NCI-H1930 (cell line): ENCODE measurements around the gene CFD.
A peak's percentile ranks its signal among the peaks of the same experiment; 100 is the strongest.
"Not testable (repeated sequence)": the region's sequence is repeated elsewhere in the genome, so short reads cannot be mapped to it uniquely, and the experiment has no call there.

Experiments
- DNase-seq, 2 experiments: peaks; one replicate each; lab custom pipeline; 2025; lab: John Stamatoyannopoulos, UW

CFD gene

DNA sequence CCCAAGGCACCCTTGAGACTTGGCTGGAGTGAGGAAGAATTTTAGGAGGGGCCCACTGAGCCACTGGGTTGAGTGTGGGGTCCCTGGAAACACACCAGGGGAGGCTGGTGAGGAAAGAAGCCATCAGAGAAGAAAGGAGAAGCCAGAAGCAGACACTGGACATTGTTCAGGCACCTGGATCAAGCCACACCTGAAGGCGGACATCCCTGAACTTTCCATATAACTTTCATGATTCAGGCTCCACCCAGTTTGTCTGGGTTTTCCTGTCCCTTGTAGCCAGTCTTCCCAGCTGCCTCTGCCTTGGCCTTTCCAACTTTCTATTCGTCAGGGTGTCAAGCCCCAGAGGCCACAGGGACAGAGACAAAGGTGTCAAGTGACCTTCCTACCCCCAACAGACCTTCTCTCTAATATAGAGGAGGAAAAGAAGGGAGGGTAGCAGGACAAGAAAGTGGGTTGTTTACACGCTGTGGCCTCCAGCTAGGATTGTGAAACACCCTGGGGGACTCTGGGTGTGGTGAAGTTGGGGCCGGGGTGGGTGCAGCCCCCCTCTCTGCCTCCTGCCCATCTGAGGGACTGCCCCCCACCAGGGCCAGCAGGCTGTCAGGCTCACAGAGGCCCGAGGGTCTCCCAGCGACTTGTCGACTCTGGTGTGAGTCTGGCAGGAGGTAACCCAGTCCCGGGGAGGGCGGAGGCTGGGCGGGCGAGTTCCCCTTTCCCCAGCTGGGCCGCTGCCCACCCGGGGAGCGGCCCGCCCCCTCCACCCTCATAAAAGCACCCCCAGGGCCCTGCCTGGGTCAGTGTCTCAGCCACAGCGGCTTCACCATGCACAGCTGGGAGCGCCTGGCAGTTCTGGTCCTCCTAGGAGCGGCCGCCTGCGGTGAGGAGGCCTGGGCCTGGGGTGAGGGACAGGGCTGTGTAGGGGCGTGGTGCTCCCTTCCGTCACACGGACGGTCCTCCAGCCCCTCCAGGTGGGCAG is at the start of gene CFD:
Gene CFD, plus strand, starts transcription at position 797 of the 976 bp plus-strand sequence. Its CDS starts 26 bp downstream, at position 823.
- no peak for DNase-seq

DNA sequence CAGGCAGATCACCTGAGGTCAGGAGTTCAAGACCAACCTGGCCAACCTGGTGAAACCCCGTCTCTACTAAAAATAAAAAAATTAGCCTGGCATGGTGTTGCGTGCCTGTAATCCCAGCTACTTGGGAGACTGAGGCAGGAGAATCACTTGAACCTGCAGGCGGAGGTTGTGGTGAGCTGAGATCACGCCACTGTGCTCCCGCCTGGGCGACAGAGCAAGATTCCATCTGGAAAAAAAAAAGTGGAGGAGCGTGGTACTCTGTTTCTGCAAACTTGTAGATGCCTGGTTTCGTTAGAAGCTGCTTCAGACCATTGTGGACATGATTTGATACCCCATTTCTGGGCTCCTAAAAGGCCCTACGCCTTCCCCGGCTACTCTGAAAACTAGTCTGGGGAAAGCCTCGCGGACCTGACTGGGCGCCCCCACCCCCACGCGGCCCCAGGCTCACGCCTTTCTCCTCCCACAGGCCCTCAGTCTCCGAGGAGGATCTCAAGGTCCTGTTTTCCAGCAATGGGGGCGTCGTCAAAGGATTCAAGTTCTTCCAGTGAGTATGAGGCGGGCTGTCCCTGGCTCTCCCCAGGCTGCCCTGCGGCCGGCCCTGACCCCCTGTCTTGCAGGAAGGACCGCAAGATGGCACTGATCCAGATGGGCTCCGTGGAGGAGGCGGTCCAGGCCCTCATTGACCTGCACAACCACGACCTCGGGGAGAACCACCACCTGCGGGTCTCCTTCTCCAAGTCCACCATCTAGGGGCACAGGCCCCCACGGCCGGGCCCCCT is 49.2 kb upstream of the CFD start:
- DNase-seq: no peak

DNA sequence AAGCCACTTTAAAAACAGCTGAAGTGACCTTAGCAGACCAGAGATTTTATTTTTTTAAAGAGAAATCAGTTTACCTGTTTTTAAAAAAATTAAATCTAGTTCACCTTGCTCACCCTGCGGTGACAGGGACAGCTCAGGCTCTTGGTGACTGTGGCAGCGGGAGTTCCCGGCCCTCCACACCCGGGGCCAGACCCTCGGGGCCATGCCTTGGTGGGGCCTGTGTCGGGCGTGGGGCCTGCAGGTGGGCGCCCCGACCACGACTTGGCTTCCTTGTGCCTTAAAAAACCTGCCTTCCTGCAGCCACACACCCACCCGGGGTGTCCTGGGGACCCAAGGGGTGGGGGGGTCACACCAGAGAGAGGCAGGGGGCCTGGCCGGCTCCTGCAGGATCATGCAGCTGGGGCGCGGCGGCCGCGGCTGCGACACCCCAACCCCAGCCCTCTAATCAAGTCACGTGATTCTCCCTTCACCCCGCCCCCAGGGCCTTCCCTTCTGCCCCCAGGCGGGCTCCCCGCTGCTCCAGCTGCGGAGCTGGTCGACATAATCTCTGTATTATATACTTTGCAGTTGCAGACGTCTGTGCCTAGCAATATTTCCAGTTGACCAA is 48.5 kb upstream of the CFD start:
- no peak for DNase-seq

DNA sequence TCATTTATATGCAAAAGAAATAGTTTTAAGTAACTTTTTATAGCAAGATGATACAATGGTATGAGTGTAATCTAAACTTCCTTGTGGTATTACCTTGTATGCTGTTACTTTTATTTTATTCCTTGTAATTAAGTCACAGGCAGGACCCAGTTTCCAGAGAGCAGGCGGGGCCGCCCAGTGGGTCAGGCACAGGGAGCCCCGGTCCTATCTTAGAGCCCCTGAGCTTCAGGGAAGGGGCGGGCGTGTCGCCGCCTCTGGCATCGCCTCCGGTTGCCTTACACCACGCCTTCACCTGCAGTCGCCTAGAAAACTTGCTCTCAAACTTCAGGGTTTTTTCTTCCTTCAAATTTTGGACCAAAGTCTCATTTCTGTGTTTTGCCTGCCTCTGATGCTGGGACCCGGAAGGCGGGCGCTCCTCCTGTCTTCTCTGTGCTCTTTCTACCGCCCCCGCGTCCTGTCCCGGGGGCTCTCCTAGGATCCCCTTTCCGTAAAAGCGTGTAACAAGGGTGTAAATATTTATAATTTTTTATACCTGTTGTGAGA is 47.9 kb upstream of the CFD start:
- DNase-seq: no peak

DNA sequence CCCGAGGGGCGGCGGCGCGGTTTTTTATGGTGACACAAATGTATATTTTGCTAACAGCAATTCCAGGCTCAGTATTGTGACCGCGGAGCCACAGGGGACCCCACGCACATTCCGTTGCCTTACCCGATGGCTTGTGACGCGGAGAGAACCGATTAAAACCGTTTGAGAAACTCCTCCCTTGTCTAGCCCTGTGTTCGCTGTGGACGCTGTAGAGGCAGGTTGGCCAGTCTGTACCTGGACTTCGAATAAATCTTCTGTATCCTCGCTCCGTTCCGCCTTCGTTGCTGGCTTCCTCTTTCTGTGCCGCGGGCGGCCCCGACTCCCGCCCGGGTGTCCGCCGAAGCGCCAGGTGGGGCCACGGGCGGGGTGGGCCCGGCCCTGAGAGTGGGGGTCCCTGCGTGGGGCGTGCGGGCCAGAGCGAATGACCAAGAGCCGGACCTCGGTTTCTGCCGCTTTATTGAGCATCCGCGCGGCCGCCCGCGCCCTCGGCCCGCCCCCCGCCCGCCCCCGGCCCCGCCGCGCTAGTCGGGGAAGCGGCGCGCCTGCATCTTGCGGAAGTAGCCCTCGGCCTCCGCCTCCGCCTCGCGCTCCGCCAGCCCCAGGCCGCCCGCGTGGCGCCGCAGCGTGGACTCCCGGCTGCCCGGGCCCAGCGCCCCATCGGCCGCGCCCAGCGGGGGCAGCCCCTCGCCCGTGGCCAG is 47.3 kb upstream of the CFD start:
- no peak for DNase-seq

DNA sequence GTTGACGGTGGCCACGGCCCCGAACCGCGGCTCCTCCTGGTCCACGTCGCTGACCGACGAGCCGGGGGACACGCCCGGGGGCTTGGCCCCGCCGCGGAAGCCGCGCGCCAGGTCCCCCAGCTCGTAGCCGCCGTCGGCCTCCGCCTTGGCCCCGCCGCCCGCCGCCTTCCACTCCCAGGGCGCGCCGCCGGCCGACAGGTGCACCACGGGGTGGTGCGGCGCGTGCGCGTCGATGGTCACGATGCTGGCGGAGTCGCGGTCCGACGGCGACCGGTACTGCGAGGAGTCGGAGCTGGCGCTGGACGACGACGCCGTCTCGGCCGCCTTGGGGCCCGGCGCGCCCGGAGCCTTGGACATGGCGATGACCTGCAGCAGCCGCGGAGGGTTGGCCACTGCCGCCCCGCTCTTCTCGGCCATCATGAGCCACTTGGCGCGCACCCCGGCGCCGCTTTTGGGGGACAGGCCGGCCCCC is 46.7 kb upstream of the CFD start:
- DNase-seq: no peak

DNA sequence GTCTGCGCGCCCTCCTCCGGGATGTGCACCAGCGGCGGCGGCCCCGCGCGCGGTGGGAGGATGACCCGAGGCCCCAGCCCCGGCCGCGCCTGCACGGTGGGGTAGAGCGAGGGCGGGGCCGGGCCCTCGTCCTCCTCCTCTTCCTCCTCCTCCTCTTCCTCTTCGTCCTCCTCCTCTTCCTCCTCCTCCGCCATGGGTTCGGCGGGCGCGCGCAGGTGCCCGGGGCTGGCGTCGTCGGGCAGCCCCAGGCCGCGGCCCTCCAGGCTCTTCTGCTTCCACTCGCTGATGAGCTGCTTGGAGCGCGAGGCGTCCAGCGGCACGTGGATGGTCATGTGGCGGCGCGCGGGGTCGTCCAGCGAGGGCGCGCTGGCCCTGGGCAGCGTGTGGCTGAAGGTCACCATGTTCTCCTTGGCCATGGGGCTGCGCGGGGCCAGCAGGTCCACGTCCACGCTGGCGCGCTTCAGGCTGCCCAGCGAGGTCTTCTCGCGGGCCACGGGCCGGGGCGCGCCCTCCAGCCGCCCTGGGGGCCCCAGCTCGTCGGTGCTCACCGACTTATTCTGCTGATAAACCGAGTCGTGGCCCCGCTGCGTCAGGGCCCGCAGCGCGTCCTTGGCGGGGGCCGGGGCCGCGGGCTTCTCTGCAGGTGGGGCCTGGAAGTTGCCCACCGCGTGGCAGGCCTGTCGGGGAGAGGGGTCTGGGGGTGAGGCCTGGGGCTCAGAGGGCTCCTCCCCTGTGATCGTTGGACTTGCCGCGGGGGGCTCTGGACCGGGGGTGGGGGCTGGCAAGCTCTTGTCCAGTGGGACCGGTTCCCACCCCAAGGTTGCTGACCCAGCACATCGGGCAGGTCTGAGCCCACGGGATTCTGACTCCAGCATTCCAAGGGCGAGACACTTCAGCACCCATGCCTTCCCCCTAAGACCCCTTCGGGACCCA is 46.0 kb upstream of the CFD start:
- DNase-seq: no peak

DNA sequence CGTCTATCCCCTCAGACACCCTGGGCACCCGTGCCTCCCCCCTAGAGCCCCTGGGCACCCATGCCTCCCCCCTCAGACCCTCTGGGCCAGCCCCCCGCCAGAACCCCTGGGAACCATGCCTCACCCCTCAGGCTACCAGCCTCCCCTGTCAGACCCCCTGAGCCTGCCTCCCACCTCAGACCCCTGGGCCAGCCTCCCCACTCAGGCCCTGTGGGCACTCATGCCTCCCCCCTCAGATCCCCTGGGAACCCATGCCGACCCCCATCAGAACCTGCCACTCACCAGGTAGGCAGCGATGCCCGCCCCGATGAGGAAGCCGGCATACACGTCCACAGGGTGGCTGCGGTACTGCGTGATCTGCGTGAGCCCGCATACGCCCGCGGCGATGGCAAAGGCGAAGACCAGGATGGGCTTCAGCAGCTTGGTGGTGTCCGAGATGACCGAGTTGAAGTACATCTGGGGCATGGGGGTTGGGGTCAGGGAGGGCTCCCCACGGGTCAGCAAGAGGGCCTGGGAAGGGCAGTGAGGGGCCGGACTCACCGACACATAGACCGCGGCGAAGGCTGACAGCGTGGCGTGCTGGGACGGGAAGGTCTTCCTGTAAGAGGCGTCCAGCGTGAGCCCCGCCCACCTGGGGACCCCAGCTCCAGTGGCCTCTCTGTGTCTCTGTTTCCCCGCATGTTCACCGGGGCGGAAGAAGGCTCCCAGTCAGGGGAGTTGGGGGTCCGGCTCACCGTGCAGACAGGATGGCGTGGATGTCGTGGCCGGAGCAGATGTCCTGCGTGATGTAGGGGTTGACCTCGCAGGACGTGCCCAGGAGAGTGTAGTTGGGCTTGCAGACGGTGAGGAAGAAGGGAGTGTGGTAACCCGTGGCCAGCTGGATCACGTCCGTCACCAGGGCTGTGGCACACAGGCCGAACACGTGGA is 45.0 kb upstream of the CFD start:
- DNase-seq: no peak

DNA sequence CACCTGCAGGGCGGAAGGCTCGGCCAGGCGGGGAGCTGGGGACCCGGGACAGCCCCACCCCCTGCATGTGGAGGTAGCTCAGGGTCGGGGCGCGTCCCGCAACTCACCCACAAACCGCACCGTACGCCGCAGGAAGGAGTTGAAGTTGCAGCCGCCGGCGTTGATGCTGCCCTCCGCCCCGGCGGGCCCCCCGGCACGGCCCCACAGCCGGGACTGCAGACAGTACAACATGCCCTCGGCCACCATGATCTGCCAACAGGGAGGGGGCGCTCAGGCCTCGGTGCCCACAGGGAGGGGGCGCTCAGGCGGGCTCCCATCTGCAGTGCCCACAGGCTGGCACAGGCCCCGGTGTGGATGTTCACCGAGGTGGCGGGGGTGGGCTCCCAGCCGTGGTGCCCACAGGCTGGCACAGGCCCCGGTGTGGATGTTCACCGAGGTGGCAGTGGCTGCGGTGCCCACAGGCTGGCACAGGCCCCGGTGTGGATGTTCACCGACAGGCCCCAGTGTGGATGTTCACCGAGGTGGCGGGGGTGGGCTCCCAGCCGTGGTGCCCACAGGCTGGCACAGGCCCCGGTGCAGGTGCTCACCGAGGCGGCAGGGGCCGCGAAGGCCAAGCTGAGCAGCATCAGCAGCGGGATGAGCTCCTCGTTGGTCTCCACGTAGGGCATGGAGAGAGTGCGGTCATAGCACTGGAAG is 44.2 kb upstream of the CFD start:
- DNase-seq: no peak

DNA sequence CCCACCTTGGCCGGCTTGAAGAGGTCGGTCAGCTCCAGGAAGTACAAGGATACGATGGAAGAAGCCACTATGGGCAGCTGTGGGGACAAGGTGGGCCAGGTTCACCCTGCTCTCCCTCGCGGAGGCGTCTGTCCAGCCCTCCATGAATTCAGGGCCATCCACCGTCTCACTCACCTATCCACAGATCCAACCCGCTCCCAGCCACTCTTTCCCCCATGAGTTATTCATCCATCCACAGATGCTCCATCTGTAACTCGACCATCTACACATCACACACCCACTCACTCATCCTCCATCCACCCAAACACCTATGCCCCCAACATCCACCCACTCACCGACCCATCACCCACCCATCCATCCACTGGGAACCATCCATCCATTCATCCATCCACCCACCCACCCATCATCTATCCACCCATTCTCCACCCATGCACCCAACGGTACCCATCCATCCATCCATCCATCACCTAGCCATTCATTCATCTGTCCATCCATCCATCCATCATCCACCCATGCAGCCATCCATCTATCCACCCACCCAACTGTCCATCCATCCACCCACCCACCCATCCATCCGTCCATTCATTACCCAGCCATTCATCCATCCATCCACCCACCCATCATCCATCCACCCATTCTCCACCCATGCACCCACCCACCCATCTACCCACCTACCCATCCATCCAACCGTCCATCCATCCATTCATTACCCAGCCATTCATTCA is 43.5 kb upstream of the CFD start:
- DNase-seq: no peak

DNA sequence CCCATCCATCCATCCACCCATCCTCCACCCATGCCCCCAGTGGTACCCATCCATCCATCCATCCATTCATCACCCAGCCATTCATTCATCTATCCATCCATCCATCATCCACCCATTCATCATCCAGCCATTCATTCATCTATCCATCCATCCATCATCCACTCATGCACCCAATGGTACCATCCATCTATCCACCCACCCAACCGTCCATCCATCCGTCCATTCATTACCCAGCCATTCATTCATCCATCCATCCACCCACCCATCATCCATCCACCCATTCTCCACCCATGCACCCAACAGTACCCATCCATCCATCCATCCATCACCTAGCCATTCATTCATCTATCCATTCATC is 43.0 kb upstream of the CFD start:
- no peak for DNase-seq

DNA sequence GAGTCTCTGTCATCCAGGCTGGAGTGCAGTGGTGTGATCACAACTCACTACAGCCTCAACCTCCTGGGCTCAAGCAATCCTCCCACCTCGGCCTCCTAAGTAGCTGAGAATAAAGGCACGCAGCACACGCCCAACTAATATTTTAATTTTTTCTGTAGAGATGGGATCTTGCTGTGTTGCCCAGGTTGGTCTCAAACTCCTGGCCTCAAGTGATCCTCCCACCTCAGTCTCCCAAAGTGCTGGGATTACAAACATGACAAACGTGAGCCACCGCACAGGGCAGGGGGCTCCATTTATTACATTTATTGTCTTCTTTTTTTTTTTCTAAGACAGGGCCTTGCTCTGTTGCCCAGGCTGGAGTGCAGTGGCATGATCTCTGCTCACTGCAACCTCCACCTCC is 39.3 kb upstream of the CFD start:
- not testable (repeated sequence) for DNase-seq

DNA sequence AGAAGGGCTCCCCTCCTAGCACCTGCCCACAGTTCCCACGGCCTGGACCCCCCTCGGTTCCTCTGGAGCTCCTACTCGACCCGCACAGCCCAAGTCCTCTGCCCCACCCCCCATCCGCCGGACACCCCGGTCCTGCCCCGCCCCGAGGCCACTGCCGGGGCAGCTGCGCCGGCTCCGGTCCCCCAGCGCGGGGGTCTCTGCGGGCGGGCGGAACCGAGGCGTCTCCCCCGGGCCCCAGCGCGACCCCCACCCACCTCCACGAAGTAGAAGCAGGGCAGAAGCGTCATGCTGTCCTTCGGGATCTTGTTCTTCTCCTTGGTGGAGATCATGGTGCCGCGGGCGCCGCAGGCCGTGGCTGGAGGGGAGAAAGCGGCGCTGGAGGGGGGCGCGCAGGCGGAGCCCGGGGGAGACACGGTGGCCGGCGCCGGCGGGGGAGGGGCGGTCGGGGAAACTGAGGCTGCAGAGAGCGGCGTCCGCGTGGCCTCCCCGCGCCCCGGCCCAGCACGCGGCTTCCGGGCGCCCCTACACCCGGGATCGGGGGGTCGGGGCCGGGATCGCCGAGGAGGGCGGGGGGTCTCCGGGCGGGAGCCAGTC is 38.1 kb upstream of the CFD start:
- no peak for DNase-seq

DNA sequence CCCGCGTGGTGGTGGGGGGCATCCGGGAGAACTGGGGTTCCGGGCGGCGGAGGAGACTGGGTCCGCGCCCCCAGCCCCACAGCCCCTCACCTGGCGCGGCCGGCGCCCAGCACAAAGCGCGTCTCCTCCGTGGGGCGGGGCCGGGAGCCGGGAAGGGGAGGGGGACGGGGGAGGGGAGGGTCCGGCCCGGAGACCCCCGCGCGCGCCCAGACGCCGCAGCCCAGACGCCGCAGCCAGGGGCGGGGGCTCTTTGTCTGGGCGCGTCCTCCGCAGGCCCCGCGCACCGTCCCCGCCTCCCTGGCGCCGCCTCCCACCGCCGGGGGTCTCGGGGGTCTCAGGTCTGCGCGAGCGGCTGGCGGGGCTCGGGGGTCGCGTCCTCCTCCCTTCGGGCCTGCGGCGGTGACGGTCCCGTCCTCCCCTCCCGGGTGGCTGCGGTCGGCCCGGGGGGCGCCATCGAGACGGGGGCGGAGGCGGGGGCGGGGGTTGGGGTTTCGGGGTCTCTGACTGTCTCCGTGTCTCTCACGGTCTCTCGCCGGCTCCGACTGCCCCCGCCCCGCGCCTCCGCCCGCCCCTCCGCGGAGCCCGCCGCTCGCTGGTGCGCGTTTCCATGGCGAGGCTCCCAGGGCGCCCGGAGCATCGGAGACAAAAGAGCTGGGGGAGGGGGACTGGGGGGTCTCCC is 37.5 kb upstream of the CFD start, which contains the start of gene PLPPR3:
Gene PLPPR3, minus strand, starts transcription at position 131 of the 679 bp plus-strand sequence. CDS start 396 bp downstream, outside the sequence.
- peak; percentile 9 to 25 for DNase-seq

DNA sequence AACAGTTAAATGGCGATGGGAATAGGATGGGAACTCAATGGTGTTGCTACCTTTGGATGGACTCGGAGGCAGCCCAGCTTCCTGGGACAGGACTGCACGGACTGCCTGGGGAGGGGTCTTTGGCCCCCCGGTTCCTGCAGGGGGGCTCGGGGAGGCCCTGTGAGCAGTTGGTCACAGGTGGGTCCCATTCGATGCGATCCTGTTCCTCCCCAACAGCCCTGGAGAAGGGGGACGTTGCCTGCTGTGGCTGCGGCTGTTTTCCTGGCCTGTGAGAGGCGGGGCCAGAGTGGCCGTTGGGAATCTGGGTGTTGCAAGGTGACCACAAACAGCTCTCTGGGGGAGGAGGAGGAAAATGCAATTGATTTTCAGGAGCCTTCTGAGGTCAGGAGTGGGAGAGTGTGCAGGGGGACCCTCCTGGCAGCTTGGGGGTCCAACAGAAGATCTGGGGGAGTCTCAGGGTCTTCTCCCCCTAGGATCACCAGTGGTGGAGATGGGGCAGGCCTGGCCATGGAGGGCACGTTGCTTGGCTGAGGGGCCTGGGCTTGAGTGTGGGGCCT is 35.8 kb upstream of the CFD start:
- peak in 1 of 2 experiments; percentile 10 for DNase-seq

DNA sequence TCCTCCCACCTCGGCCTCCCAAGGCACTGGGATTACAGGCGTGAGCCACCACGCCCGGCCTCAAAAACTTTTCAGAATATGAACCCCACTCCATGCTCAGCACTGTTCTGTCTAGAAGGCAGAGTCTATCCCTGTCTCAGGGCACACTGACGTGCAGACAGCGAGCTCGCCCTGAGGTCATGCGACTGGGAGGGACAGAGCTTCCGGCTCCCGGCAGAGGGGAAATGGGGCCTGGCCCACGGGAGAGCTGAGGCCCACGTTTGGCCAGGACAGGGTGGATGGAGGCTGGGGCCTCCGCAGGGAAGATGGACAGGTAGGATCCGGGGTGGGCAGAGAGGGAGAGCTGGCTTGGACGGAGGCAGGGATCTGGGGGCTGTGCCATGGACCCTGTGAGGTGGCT is 34.6 kb upstream of the CFD start:
- DNase-seq: no peak
